K562 (cell line): ENCODE data around the gene EEPD1. TPM values are rescaled to one million over a fixed set of nuclear protein-coding genes. Genes with fewer than 3 reads are reported as not detected.
A peak's percentile ranks its signal among the peaks of the same experiment; 100 is the strongest.
"Not testable (repeated sequence)": the region's sequence is repeated elsewhere in the genome, so short reads cannot be mapped to it uniquely, and the experiment has no call there.

Source experiments
- ATAC-seq: fragments of 200-7000 bp; cut with Tn5 transposase; 3 replicates; pipeline ENCODE4 v1.9.1; 2020; ENCODE audit warnings: moderate library complexity
- BruUV-seq: library from RNA; stranded (reverse); fragments of 400-500 nt; replicated peaks from 2 replicates; lab custom pipeline; 2021; lab: Mats Ljungman, UMichigan
- CTCF ChIA-PET: fragments of 300-600 bp; formaldehyde crosslinking; extraction: SDS; loops from one replicate; lab custom pipeline; 2021; ENCODE audit warnings: low intra/inter-chr PET ratio; lab: Yijun Ruan, JAX
- POLR2A ChIA-PET: fragments of 300-600, 350-650 bp; sonication (Branson Sonifier 250); formaldehyde crosslinking; extraction: SDS; loops from one replicate; lab custom pipeline; 2021; ENCODE audit warnings: antibody characterized with exemption, inconsistent platforms; lab: Yijun Ruan, JAX
- DNase-seq, 4 experiments: peaks; one replicate each; pipeline versions ENCODE4 v3.0.0 to v3.0.0-alpha.2; 2011 to 2018; ENCODE audit warnings: low spot score in 3 of 4, mixed read lengths in 3 of 4; ENCODE audit errors: extremely low read depth in 1 of 4
- FAIRE-seq: peaks from 2 replicates; lab custom pipeline; 2011; peaks lifted over from hg19 to GRCh38; lab: Jason Lieb, UNC
- H2AFZ ChIP-seq: 2 replicates; pipeline ENCODE4 v1.6.0; 2011; ENCODE audit warnings: low read depth, low read length, control low read depth, inconsistent platforms
- H3K27ac ChIP-seq: fragments of 200-600 bp; 3 replicates; pipeline ENCODE4 v1.8.0; 2011; ENCODE audit warnings: low read depth, mild to moderate bottlenecking, control low read depth, inconsistent platforms, low read length, moderate library complexity, mixed read lengths; ENCODE audit errors: extremely low read depth
- H3K27me3 ChIP-seq, 2 experiments: fragments of 300-600 bp in 1 of 2; 2 replicates in 1 of 2; 3 replicates in 1 of 2; pipeline versions ENCODE4 v1.6.0 to v1.8.0; 2011; ENCODE audit warnings: inconsistent platforms in 2 of 2, low read length in 2 of 2, mild to moderate bottlenecking in 1 of 2, mixed read lengths in 1 of 2, moderate library complexity in 1 of 2; ENCODE audit not compliant: control insufficient read depth in 2 of 2, insufficient read depth in 2 of 2
- H3K36me3 ChIP-seq: fragments of 300-600 bp; 3 replicates; pipeline ENCODE4 v1.8.0; 2011; ENCODE audit warnings: mild to moderate bottlenecking, low read length, inconsistent platforms; ENCODE audit not compliant: control insufficient read depth, insufficient read depth
- H3K4me1 ChIP-seq, 2 experiments: fragments of 200-600 bp in 1 of 2; replicated peaks in 1 of 2; 2 replicates in 1 of 2; 3 replicates in 1 of 2; pipeline versions ENCODE4 v1.5.1 to v1.8.0; 2011; ENCODE audit warnings: inconsistent platforms in 2 of 2, low read length in 2 of 2, mild to moderate bottlenecking in 1 of 2, mixed read lengths in 1 of 2, moderate library complexity in 1 of 2; ENCODE audit not compliant: control insufficient read depth in 2 of 2, insufficient read depth in 2 of 2
- H3K4me2 ChIP-seq: 2 replicates; pipeline ENCODE4 v1.6.1; 2011; ENCODE audit warnings: low read length, control low read depth, inconsistent platforms, mixed read lengths; ENCODE audit not compliant: insufficient read depth
- H3K4me3 ChIP-seq: fragments of 200-600 bp; sonication (generic), shearing (Covaris generic); 2 replicates; pipeline ENCODE4 v1.5.1; 2016; ENCODE audit warnings: control low read depth, inconsistent platforms
- H3K79me2 ChIP-seq: fragments of 200-600 bp; 3 replicates; pipeline ENCODE4 v1.8.0; 2011; ENCODE audit warnings: low read length, inconsistent platforms; ENCODE audit not compliant: control insufficient read depth, insufficient read depth
- H3K9ac ChIP-seq, 2 experiments: 2 replicates each; pipeline versions ENCODE4 v1.6.0 to v1.6.1; 2011; ENCODE audit warnings: low read depth in 2 of 2, low read length in 2 of 2, control low read depth in 1 of 2, inconsistent platforms in 1 of 2, mild to moderate bottlenecking in 1 of 2, mixed read lengths in 1 of 2; ENCODE audit not compliant: insufficient read depth in 1 of 2
- H3K9me1 ChIP-seq: one replicate; pipeline ENCODE4 v1.6.0; 2011; ENCODE audit warnings: inconsistent platforms, mild to moderate bottlenecking, low read length, moderate library complexity; ENCODE audit not compliant: control insufficient read depth, insufficient read depth
- H3K9me3 ChIP-seq: replicated peaks from 2 replicates; pipeline ENCODE4 v1.5.1; 2011; ENCODE audit warnings: low read depth, low read length, inconsistent platforms; ENCODE audit not compliant: control insufficient read depth, insufficient read depth
- H4K20me1 ChIP-seq: replicated peaks from 2 replicates; pipeline ENCODE4 v1.6.1; 2011; ENCODE audit warnings: low read length, inconsistent platforms, mixed read lengths; ENCODE audit not compliant: control insufficient read depth, insufficient read depth
- CEBPG ChIP-seq, 3 experiments: fragments of 200-800 bp in 1 of 3; sonication (Bioruptor generic) in 1 of 3; sonication (generic) in 1 of 3; formaldehyde crosslinking in 1 of 3; IDR thresholded peaks in 2 of 3; conservative IDR thresholded peaks in 1 of 3; 2 replicates each; pipeline versions ENCODE4 v1.6.1 to v1.8.0; 2016 to 2022; ENCODE audit warnings: missing compliant biosample characterization in 2 of 3, missing genetic modification characterization in 2 of 3, mild to moderate bottlenecking in 1 of 3, missing genetic modification reagents in 1 of 3
- NR2C2 ChIP-seq, 2 experiments: fragments of 200-800 bp in 1 of 2; sonication (Bioruptor generic) in 1 of 2; sonication (generic) in 1 of 2; formaldehyde crosslinking in 1 of 2; IDR thresholded peaks; 2 replicates each; pipeline versions ENCODE4 v1.6.1 to v1.8.0; 2016 to 2022; ENCODE audit warnings: mild to moderate bottlenecking in 1 of 2, missing compliant biosample characterization in 1 of 2, missing genetic modification characterization in 1 of 2, missing genetic modification reagents in 1 of 2
- WGBS: fragments of 100-300 bp; shearing (Covaris generic); methylation state at CpG from one replicate; pipeline ENCODE4 v1.1.6; 2016; ENCODE audit warnings: low coverage, mixed read lengths; ENCODE audit not compliant: insufficient coverage; ENCODE audit errors: missing lambda C conversion rate; 5-methylcytosine and 5-hydroxymethylcytosine counted together
- in situ Hi-C: fragments of 300-500 bp; cut with MboI; formaldehyde crosslinking; loops from 4 replicates; pipeline ENCODE4 v1.15.0; 2018; ENCODE audit warnings: inconsistent platforms, mixed read lengths
- intact Hi-C: fragments of 100-400 bp; cut with micrococcal nuclease; formaldehyde crosslinking; loops from 2 replicates; pipeline ENCODE4 v1.14.2; 2022
- polyA plus RNA-seq, 8 experiments: library from polyadenylated mRNA; depleted of rRNA in 4 of 8; stranded (reverse) in 5 of 8; unstranded in 3 of 8; fragments of >200 nt; fragmentation: Nextera tagmentation in 2 of 8; fragmentation: Illumina TruSeq in 1 of 8; extraction: Ambion mirVana in 2 of 8; extraction: Trizol in 1 of 8; gene quantifications; 2 replicates each; pipeline versions ENCODE4 v1.2.1 to v1.2.3, GENCODE V29; 2011 to 2014; ENCODE audit warnings: inconsistent platforms in 1 of 8, missing spikeins in 1 of 8
- total RNA-seq, 7 experiments: library from RNA; depleted of rRNA in 6 of 7; stranded (reverse); fragments of >200 nt in 6 of 7; fragmentation: Illumina TruSeq in 2 of 7; extraction: Trizol in 2 of 7; gene quantifications; 2 replicates each; pipeline versions ENCODE4 v1.2.1 to v1.2.3, GENCODE V29; 2011 to 2021; ENCODE audit warnings: low replicate concordance in 1 of 7

EEPD1 gene
- total and polyA plus RNA-seq, 9 of the 15 experiments (the other 6 are each of a cell fraction or from before 2014, with no cell fraction given) = 0.01 to 1.5 (median 0.74) TPM; not detected in 1

DNA sequence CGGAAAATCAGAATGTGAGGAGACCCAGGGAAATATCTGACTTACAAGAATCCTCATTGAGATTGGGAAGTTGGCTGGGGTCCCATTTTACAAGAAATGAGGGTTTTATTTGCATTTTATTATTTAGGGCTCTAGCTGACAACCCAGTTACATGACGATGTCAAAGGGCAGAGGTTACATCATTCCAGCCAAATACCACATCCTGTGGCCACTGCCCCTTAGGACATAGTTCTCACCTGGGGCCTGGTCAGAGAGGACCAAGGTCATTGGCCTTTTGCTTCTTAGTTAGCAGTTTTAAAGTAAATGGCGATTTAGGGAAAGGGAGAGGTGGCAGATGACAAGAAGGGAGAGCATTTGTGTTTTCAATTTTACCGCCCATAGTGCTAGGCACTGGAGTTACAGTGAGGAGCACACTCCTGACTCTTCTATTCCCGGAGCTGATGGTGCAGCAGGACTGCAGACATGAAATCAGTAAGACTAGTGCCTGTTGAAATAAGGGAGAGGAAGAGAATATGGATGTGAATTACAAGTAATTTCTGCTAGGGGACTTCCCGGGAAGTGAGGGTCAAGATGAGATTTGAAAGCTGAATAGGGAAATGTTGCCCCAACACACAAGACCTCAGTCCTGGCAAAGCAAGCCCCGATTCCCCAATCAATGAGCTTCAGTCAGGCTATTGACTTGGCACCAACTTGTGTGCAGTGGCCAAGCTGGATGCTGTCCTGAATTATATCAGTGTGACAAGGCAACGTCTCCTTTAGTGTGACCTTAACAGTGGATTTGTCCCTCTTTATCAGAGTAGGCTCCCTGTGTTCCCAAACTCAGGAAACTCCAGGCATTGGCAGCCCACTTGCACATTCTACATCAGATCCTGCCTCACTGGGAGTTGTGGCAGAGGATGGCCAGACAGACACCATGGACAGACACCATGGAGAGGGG is 45.8 kb upstream of the EEPD1 start:
- peak; percentile 50 for ATAC-seq
- H3K4me3 ChIP-seq; in situ Hi-C loops; H3K27ac ChIP-seq; H3K27me3 ChIP-seq; H3K9me3 ChIP-seq; H3K79me2 ChIP-seq; H3K36me3 ChIP-seq; H3K9me1 ChIP-seq; DNase-seq; CTCF ChIA-PET; H3K9ac ChIP-seq; H3K4me1 ChIP-seq; H3K4me2 ChIP-seq; intact Hi-C loops; BruUV-seq; H4K20me1 ChIP-seq; TF ChIP-seq CEBPG, NR2C2 (CRISPR knock-in tag; IDR thresholded peaks at IDR 0.05): not testable (repeated sequence)
- POLR2A ChIA-PET = interaction anchor here (0.7 kb wide), 1 partner anchor 505 kb away, joined by 4 read pairs; no protein-coding TSS in a partner anchor
- 0 out of 4 replicates have a peak, but pooled peaks of 1 of the 2 experiments have one; percentile 24 for TF ChIP-seq CEBPG (tag; conservative IDR thresholded peaks at IDR 0.05 in 1 of 2, IDR thresholded peaks at IDR 0.05 in 1 of 2)
- TF ChIP-seq NR2C2 (tag; IDR thresholded peaks at IDR 0.05) = peak; percentile 27; the same call in 1 of the 2 replicates
- 0 out of 2 replicates have a peak overlapping the region, but pooled peaks have one; percentile 60 for H2AFZ ChIP-seq
- peak; percentile 93 for FAIRE-seq
- 29% methylated on average over 6 of the region's 8 CpGs for WGBS
